ENCODE data around the gene TP53RK.

Gene TP53RK

DNA sequence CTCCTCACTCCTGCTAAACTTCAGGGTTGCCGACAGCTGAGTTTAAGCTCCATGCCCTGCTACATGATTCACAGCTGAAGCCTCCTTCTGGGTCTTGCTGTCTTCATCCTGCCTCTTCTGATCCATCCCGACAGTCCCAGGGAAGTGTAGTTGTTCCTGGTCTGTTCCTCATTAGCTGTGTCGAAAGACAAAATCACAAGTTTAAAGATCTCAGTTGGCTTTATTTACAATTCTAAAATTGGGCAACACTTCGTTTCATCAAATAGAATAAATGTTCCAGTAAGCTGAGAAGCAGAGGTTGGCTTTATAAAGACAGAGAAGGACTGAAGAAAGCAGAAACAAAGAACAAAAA is 16.1 kb upstream of the TP53RK start:
- DNase-seq = no peak

DNA sequence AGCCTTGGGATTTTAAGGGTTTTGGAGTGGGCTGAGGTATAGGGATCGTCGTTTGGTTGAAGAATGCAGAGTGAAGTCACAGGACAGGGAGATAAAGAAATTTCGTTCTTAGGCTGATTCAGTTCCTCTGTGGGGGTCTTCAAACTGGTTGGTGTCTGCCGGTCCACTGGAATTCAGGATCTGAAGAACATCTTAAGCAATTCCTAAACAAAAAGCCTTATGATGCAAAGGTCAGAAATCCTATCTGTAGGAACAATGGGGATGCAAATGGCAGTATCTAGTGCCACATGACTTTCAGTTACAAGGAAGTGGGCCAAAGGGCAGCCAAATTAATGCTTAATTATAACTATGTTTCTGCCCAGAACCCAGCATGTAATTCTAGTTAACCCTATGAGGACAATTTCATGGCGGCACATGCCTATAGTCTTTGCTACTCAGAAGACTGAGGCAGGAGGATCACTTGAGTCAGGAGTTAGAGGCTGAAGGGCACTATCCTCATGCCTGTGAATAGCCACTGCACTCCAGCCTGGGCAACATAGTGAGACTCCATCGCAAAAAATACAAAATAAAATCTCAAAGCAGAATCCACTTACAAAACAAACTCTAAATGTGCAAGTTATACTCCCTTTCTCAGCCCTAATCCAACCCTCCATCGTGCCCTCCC is 15.6 kb upstream of the TP53RK start:
- no peak for DNase-seq

DNA sequence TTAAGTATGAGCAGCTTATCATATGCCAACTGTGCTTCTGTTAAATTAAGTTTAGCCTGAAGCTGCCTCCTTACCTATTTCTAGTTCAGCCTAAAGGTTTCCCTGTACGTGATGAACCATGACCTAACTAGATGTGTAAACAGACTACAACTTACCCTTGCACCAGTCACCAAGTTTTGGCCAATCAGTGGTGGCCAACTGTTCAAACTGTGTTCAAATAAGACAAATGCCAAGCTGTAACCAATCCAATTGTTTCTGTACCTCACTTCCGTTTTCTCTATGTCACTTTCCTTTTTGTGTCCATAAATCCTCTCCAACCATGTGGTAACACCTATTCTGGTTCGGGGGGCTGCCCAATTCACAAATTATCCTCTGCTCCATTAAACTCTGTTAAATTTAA is 14.2 kb upstream of the TP53RK start:
- DNase-seq = no peak

DNA sequence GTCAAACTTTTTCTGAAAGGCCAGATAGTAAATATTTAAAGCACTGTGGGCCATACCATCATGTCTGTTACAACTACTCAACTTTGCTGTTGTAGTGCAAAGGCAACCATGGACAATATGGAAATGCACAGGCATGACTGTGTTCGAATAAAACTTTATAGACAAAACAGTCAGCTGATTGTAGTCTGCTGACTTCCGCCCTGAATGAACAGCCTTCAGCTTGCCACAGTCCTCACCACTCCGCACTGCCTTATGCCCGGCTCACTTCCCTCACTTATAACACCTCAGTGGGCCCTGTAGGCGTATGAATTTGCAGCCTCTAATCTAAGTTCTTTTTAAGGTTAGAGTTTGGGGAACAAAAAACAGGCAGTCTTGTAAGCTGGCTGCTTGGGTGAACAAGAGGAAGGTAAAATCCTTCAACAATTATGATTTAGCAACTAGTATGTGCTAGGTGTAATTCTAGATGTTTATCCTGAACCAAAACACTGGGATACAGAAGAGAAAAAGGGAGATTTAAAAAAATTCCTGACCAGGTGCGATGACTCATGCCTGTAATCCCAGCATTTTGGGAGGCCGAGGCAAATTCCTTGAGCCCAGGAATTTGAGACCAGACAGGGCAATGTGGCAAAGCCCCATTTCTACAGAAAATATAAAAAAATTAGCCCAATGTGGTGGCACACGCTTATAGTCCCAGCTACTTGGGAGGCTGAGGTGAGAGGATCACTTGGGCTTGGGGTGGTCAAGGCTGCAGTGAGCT is 13.4 kb upstream of the TP53RK start:
- no peak for DNase-seq

DNA sequence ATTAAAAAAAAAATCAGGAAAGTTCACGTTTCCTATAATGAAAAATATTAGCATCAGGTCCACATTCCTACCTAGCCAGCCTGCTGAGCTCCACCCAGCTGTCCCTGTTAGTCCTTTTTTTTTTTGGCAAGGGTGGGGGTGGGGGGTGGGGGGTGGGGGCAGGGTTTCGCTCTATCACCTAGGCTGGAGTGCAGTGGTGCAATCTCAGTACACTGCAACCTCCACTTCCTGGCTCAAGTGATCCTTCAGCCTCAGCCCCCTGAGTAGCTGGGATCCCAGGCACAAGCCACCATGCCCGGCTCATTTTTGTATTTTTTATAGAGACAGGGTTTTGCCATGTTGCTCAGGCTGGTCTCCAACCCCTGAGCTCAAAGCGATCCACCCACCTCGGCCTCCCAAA is 12.7 kb upstream of the TP53RK start:
- DNase-seq = no peak

DNA sequence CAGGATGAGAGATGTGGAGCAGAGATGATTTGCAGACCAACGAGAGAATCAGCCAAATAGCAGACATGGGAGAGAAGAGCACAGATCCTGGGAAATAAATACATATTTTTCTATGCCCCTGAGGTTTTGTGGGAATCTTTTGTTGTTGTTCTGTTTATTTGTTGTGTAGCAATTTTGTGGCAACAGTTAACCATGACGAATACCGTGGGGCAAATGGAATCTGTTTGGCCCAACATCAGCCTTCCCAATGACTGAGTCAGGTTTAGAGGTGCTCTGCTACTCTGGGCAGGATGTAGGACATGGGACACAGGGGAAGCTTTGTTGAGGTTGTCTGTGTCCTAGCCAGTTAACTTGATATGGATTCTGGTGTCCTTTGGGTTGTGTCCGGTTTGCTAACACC is 12.3 kb upstream of the TP53RK start:
- no peak for DNase-seq

DNA sequence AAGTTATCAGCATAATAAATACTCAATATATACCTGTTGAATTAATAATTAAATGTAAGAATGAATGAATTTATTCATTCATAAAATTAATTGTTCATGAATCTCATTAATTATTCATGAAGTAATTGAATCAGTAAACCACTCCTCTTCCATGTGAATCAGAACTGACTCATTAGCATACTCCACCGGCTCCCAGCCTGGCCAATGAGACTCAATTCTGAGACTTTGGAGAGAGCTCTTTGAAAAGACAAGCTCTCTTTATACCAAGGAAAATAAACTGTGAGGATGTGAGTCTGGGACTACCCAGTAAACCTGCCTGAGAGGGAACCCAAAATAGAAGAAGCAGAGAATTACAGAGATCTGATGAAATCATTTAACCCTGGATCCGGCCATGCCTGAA is 11.8 kb upstream of the TP53RK start:
- DNase-seq = no peak

DNA sequence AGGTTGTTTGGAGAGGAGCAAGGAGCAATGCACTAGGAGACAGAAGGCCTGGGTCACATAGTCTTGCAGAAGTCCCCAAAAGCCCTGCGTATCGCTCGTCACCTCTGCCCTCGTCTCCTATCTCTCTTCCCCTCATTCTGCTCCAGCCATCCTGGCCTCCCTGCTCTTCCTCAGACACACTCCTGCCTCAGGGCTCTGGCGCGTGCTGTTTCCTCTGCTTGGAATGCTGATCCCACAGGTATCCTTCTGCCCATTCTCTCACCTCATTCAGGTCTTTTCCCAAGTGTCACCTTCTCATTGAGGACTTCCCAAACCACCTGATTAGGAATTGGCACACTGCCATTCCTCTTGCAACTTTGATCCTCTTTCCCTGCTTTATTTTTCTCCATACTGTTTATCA is 11.2 kb upstream of the TP53RK start:
- no peak for DNase-seq

DNA sequence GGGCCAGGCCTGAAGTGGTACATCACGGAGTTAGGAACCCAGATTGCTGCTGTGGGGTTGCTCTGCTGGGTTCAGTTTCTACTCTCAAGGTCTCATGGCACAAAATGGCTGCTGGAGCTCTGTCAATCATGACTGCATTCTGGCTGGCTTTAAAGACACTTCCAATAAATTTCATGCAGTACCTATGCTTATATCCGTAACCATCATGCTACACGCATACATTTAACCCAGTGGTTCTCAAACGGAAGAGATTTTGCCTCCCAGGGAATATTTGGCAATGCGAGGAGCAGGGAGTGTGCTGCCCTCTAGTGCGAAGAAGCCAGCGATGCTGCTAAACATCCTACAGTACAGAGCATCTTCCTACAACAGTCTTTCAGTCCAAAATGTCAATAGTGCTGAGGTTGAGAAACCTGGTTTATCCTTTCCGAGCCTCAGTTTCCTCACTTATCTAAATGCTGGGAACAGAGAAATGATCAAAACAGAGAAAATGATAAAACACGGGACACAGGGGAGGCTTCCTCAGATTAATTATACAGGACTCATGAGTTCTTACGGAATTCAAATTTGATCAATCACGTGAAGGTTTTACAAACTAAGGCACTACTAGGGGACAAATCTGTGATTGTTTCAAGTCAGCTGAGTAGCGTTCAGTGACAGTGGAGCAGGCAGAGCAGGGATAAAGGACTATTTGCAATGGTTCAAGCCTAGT is 10.6 kb upstream of the TP53RK start:
- DNase-seq = no peak

DNA sequence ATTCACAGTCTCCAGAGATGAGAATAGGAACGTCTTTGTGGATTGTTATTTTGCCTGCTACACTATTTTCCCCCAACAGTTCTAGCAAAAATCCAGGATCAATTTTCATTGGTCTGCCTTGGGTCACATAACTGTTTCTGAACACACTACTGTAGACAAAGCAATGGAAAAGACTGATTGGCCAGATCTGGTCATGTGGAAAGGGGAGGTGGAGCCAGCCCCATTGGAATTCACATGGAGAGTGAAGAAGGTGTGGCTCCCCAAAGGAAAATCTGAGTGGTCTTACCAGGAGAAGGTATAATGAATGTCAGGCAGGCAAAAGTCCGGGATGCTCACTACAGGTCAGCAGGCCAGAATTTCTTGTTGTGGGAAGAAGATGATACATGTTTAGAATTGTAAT is 9.5 kb upstream of the TP53RK start:
- no peak for DNase-seq

DNA sequence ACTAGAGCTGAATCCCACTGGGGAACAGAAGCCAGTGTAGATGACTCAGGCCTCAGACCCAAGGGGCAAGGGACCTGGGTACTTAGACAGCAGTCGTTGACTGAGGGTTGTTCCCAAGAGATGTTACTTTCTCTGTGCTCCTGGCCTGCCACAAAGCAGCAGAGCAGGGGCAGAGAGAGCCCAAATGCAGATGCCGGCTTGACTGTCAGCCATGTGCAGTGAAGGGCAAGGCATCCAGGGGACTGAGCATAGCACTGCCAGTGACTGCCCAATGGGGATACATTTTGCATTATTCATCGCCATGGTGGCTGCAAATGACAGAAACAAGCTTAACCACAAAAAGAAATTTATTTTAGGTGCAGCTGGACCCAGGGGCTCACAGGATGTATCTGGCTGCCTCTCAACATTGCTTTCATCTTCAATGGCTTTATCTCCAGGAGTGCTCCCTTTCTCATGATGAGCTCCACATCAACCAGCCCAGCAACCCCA is 7.6 kb upstream of the TP53RK start:
- no peak for DNase-seq

DNA sequence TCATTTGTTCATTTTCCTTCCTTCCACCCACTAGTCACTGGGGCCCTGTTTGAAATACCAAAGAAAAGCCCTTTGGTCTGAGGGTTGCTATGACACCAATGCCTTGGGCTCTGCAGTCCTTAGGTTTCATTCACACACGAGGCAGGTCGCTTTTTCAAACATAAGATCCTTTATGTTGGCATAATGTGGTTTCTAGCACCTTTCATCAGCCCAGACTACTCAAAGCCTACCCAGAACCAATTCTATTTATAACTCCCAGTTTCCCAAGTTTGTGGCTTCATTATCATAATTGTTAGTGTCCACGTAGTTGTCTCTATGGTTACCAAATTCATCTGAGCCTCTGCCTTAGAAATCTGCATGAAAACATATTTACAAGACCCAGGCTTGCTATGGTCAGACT is 6.6 kb upstream of the TP53RK start:
- no peak for DNase-seq

DNA sequence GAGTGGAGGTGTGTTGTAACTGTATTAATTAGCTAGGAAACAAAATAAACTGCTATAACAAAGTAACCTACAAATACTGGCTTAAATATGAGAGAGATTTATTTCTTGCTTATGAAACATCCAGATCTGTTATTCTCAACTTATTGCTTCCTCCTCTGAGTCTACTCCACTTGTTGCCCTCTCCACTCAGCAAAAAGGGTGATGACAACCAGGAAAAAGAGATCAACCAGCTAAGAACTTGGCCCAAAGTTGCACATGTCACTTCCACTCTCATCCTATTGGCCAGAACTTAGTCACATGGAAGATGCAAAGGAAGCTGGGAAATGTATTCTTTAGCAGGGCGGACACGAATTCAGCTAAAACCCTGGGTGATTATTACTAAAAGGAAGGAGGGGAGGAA is 5.2 kb upstream of the TP53RK start:
- DNase-seq = no peak

DNA sequence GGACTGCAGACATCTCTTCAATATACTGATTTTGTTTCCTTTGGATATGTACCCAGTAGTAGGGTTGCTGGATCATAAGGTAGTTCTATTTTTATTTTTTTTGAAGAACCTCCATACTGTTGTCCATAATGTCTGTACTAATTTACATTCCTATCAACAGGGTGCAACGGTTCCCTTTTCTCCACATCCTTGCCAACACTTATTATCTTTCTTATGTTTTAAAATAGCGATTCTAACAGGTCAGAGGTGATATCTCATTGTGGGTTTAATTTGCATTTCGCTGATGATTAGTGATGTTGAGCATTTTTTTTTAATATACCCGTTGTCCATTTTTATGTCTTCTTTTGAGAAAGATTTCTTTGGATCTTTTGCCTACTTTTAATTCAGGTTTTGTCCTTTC is 2.0 kb upstream of the TP53RK start:
- no peak for DNase-seq

DNA sequence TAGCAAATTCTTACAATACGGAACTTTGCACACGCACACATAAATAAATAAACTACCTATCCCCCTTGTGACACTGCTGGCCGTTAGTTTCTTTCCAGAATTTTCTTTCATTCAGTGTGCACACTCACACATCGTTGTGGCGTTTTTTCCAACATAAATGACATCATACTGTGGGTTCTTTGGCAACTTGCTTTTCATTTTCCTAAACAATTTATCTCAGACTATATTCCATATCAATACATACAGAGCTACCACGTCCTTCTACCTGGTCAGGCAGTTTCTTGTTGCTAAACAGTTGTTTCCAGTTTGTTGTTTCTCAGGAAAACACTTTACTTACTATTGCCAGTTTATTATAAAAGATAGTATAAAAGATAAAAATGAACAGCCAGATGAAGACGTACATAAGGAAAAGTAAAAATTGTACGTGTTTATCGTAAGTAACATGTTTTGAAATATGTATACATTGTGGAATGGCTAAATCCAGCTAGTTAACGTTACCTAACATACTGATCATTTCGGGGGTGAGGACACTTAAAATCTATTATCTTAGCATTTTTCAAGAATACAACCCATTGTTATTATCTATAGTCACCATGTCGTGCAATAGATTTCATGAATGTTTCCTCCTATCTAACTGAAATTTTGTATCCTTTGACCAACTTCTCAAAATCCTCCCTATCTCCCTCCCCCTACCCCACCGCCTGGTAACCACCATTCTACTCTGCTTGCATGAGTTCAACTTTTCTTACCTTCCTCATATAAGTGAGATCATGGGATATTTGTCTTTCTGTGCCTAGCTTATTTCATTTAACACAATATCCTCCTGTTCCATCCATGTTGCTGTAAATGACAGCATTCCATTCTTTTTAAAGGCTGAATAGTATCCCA is 1.2 kb upstream of the TP53RK start:
- no peak for DNase-seq

DNA sequence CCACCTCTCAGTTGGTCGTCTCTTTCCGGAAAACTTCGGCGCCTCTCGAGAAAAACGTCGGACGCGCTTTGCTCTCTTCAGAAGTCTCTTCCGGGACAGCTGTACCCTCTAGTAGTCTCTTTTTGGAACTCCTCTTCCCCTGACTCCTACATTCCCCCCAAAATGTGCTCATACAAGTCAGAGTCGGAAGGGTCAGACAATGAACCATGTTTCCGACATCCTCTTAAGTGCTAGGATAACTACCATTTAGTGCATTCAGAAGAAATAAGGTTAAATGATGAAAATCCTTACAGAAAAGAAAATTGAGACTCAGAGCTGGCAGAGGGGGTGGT is 476 bp upstream of the TP53RK start:
- DNase-seq = no peak

DNA sequence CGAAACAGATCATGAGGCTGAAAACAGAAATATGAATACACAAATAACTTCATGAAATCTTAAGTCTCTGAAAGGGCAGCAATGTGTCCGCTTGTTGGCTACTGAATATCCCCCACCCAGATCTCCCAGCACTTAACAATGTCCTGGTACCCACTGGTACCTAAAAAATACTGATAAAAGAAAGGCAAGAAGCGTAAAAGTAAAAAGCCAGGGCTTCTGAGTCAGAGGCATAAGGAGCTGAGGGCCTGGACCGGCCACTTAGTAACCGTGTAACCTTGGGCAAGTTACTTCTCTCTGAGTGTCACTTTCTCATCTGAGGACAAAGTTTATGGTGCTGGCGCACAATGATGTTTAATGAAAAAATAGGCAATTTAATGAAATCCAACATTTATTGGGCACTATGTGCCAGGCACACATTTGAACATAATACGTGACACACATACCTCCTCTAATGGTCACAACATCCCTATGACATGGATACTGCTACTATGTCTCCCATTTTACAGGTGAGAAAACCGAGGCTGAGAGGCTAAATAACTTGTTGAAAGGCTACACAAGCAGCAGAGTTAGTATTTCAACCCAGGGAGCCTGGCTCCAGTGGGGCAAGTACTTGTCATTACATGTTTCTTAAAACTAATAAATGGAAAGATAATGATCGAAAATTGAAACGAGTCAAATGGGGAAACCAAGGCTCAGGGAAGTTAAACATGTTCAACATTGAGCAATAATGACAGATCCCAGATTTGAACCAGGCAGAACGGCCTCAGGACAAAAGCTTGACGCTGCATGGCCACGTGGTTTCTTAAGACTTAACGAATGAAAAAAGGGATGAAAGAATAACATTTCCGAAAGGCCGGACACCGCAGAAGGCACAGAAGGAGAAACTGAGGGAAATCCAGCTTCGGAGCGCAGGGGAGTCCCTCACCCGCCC is 828 bp downstream of the TP53RK start:
- DNase-seq = no peak

DNA sequence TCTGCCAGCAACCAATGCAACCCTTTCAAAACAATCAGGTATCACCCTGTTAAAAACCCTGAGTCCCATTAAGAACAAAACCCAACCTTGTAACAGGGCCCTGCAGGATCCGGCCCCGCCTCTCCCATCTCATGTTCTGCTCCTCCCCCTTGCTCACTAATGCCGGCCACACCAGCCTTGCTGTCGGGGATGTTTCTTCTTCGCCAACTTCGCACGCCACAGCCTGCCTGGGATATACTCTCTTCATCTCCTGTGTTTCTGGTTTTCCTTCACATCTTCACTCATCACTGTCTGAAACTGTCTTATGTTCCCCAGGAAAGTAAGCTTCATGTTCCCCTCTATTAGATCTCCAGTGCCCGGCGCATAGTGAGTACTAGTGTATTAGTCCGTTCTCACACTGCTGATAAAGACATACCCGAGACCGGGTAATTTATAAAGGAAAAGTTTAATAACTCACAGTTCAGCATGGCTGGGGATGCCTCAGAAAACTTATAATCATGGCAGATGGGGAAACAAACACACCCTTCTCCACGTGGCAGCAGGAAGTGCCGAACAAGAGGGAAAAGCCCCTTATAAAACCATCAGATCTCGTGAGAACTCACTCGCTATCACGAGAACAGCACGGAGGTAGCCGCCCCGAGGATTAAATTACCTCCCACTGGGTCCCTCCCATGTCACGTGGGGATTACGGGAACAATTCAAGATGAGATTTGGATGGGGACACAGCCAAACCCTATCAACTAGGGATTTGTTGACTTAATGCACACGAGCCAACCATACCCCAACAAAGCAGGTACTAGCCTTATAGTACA is 5.1 kb downstream of the TP53RK start:
- DNase-seq = no peak

DNA sequence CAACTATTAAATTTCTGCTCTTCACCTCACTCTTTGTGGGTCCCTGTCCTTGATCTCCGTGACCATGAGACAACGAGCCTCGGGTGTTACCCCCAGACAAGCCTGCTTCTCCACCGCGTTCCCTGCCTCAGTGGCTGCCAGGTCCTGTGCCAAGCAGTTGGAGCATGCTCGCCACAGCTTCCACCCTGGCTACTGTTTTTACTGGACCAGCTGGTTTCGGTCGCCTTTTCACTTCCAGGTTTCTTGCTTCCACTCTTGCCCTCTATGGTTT is 5.6 kb downstream of the TP53RK start:
- no peak for DNase-seq

DNA sequence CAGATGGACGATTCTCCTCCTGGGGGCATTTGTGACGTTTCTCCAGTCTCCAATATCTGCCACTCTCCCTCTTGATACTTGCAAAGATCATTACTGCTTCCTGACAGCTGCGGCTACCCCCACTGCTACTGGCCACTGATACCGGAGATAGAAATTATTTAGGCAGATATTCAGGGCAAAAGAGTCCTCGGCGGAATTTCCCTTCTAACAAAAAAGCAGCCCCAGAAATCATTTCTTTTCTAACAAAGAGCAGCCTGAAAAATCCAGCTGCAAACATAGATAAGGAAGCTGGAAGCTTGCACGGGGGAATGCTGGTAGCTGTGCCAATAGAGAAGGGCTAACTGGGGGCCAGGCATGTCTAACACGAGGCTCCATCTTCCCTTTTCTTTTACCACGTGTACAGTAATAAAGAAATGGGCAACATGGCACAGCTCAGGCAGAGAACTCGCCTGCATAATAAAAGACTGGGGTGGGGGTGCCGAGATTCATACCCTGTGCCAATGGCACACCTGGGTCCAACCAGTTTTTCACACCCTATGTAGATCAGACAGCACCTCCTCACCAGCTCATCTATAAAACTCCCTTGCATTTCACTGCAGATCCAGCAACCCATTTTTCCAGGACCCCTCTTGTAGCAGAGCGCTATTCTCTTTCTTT is 6.1 kb downstream of the TP53RK start:
- no peak for DNase-seq
